Prostate gland (tissue), 2 donors: ENCODE results near the gene ARFGAP1. TPM values are rescaled to one million over a fixed set of nuclear protein-coding genes. Genes with fewer than 3 reads are reported as not detected.

ENCODE experiments used
- DNase-seq: peaks from one replicate; pipeline ENCODE4 v3.0.0-alpha.2; 2019; ENCODE audit warnings: low spot score
- H3K27ac ChIP-seq, 2 donors: fragments of 200-600 bp; sonication (generic); 2 replicates each; pipeline ENCODE4 v1.5.1; 2017 to 2019
- H3K27me3 ChIP-seq: fragments of 200-600 bp; sonication (generic); replicated peaks from 2 replicates; pipeline ENCODE4 v1.5.1; 2019; ENCODE audit not compliant: insufficient read depth
- H3K36me3 ChIP-seq, 2 donors: fragments of 200-600 bp; sonication (generic); 1 replicate in 1 of 2; 2 replicates in 1 of 2; pipeline versions ENCODE4 v1.5.1 to v1.8.1; 2017 to 2019
- H3K4me1 ChIP-seq: fragments of 200-600 bp; sonication (generic); replicated peaks from 2 replicates; pipeline ENCODE4 v1.5.1; 2019
- H3K4me3 ChIP-seq, 2 donors: fragments of 200-600 bp; sonication (generic); 2 replicates each; pipeline ENCODE4 v1.5.1; 2017 to 2019
- H3K9me3 ChIP-seq: fragments of 200-600 bp; sonication (generic); 2 replicates; pipeline ENCODE4 v1.5.1; 2017
- CTCF ChIP-seq, 4 experiments: fragments of 200-600 bp in 2 of 4; fragments of 450-650 bp in 2 of 4; sonication (generic) in 2 of 4; IDR thresholded peaks; 1 replicate in 3 of 4; 2 replicates in 1 of 4; pipeline ENCODE4 v1.5.1; 2016 to 2019; ENCODE audit warnings: antibody characterized with exemption in 4 of 4, mild to moderate bottlenecking in 2 of 4, moderate library complexity in 2 of 4
- POLR2A ChIP-seq: fragments of 450-650 bp; IDR thresholded peaks from one replicate; pipeline ENCODE4 v1.6.1; 2016; ENCODE audit warnings: antibody characterized with exemption, mild to moderate bottlenecking
- POLR2AphosphoS5 ChIP-seq: sonication (generic); formaldehyde crosslinking; IDR thresholded peaks from one replicate; pipeline ENCODE4 v1.6.1; 2017; ENCODE audit warnings: antibody characterized with exemption
- WGBS: methylation state at CpG from one replicate; pipeline ENCODE4 v1.1.5; 2018; 5-methylcytosine and 5-hydroxymethylcytosine counted together
- intact Hi-C: fragments of 100-400 bp; cut with DNase I; formaldehyde crosslinking; loops from one replicate; pipeline ENCODE4 v1.14.2; 2022
- total RNA-seq, 2 donors: library from RNA; depleted of rRNA; stranded (reverse); fragments of >200 nt; gene quantifications; one replicate each; pipeline ENCODE4 v1.1.0, GENCODE V29; 2016

The ARFGAP1 gene
- total RNA-seq, 2 donors from 2014 or later = 43.6 to 85.6 TPM

GRCh38 chr20:63315240-63315689 lies 42.7 kb downstream of the ARFGAP1 start:
- H3K4me3 ChIP-seq = no peak overlapping the region
- H3K36me3 ChIP-seq = no peaks in the 10 kb centered on the region
- TF ChIP-seq POLR2AphosphoS5 (no peak), POLR2A (no peak), CTCF (IDR thresholded peaks at IDR 0.05) (no peak)
- no peaks in the 10 kb centered on the region for H3K4me1 ChIP-seq
- no peaks in the 10 kb centered on the region for H3K9me3 ChIP-seq
- WGBS = 74% methylated on average over 15 of the region's 15 CpGs
- intact Hi-C loops = no loop called here
- no peaks in the 10 kb centered on the region for H3K27me3 ChIP-seq
- H3K27ac ChIP-seq = no peak overlapping the region
- no peak for DNase-seq

GRCh38 chr20:63315731-63316491 lies 43.3 kb downstream of the ARFGAP1 start:
- no peak for DNase-seq
- no peaks in the 10 kb centered on the region for H3K36me3 ChIP-seq
- no peak overlapping the region for H3K4me3 ChIP-seq
- no peaks in the 10 kb centered on the region for H3K9me3 ChIP-seq
- 78% methylated on average over 26 of the region's 31 CpGs for WGBS
- intact Hi-C loops = no loop called here
- TF ChIP-seq POLR2A (no peak), CTCF (IDR thresholded peaks at IDR 0.05) (no peak), POLR2AphosphoS5 (no peak)
- no peak overlapping the region for H3K27ac ChIP-seq
- H3K4me1 ChIP-seq = no peaks in the 10 kb centered on the region
- no peaks in the 10 kb centered on the region for H3K27me3 ChIP-seq

GRCh38 chr20:63316502-63316921 lies 43.9 kb downstream of the ARFGAP1 start:
- intact Hi-C loops = no loop called here
- H3K27ac ChIP-seq = no peak overlapping the region
- H3K4me3 ChIP-seq = no peak overlapping the region
- no peaks in the 10 kb centered on the region for H3K36me3 ChIP-seq
- no peak for TF ChIP-seq CTCF (IDR thresholded peaks at IDR 0.05)
- TF ChIP-seq POLR2A = no peak
- no peak for TF ChIP-seq POLR2AphosphoS5
- DNase-seq = no peak
- no peaks in the 10 kb centered on the region for H3K4me1 ChIP-seq
- H3K9me3 ChIP-seq = no peaks in the 10 kb centered on the region
- H3K27me3 ChIP-seq = no peaks in the 10 kb centered on the region
- 86% methylated on average over 14 of the region's 14 CpGs for WGBS

GRCh38 chr20:63317061-63317460 lies 44.4 kb downstream of the ARFGAP1 start:
- no peak for DNase-seq
- Histone ChIP-seq H3K4me1 (no peaks in the 10 kb centered on the region), H3K27me3 (no peaks in the 10 kb centered on the region), H3K36me3 (no peaks in the 10 kb centered on the region), H3K4me3 (no peak overlapping the region), H3K9me3 (no peaks in the 10 kb centered on the region), H3K27ac (no peak overlapping the region)
- intact Hi-C loops = no loop called here
- 93% methylated on average over 6 of the region's 6 CpGs for WGBS
- no peak for TF ChIP-seq CTCF (IDR thresholded peaks at IDR 0.05)
- TF ChIP-seq POLR2A = no peak
- TF ChIP-seq POLR2AphosphoS5 = no peak
